Progenitor cell of endocrine pancreas (in vitro differentiated cells): ENCODE results near the gene DGUOK. TPM values are rescaled to one million over a fixed set of nuclear protein-coding genes. Genes with fewer than 3 reads are reported as not detected.
"Not testable (repeated sequence)": the region's sequence is repeated elsewhere in the genome, so short reads cannot be mapped to it uniquely, and the experiment has no call there.

Experiments used
- DNase-seq: peaks from one replicate; pipeline ENCODE4 v3.0.0; 2021; ENCODE audit warnings: low spot score; ENCODE audit not compliant: unreplicated experiment
- H3K27ac Mint-ChIP-seq: 2 replicates; pipeline ENCODE4 v1.8.0; 2021; ENCODE audit warnings: mild to moderate bottlenecking, moderate library complexity, mixed read lengths
- H3K27me3 Mint-ChIP-seq: 2 replicates; pipeline ENCODE4 v1.8.0; 2021; ENCODE audit warnings: mixed read lengths
- H3K36me3 Mint-ChIP-seq: 2 replicates; pipeline ENCODE4 v1.8.0; 2022; ENCODE audit warnings: mixed read lengths; ENCODE audit not compliant: insufficient read depth
- H3K4me1 Mint-ChIP-seq: 2 replicates; pipeline ENCODE4 v1.8.0; 2021; ENCODE audit warnings: low read depth, mixed read lengths
- H3K4me3 Mint-ChIP-seq: 2 replicates; pipeline ENCODE4 v1.8.0; 2021; ENCODE audit warnings: low read depth, mild to moderate bottlenecking, moderate library complexity, mixed read lengths
- H3K9me3 Mint-ChIP-seq: 2 replicates; pipeline ENCODE4 v1.8.0; 2021; ENCODE audit warnings: low read depth, mixed read lengths
- total RNA-seq: library from RNA; stranded (reverse); gene quantifications from 2 replicates; pipeline ENCODE4 v1.2.1, GENCODE V29; 2021
- TF ChIP-seq, protein P1 (sequence below): fragments of 200-600 bp; sonication (generic); IDR thresholded peaks from one replicate; pipeline ENCODE4 v1.5.0; 2021; ENCODE audit warnings: antibody characterized with exemption, mild to moderate bottlenecking; ENCODE audit not compliant: unreplicated experiment

DGUOK gene
- total RNA-seq, 1 donor from 2014 or later = 63.8 TPM

DNA sequence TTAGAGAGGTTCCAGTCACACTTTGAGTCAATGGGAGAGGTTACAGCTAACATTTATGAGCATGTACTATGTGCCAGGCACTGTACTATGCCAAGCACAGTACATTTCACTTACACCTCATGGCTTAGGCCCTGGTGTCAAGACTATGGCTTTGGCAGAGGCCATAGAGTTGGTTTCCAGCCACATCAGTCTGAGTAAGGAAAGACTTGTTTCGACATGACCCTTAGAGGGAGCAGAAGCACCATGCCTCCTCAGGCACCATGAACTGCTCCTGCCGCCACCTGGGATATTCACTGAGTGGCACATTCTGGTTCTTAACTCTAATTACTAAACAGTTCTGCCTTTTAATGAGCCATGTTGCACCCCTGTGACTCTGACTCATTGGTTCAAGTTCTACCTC is 12.7 kb downstream of the DGUOK start:
- H3K27me3 Mint-ChIP-seq = no peaks in the 10 kb centered on the region
- H3K4me1 Mint-ChIP-seq = peaks cover 3% of the 10 kb centered on the region
- no peaks in the 10 kb centered on the region for H3K9me3 Mint-ChIP-seq
- no peak for DNase-seq
- TF ChIP-seq, protein P1, sequence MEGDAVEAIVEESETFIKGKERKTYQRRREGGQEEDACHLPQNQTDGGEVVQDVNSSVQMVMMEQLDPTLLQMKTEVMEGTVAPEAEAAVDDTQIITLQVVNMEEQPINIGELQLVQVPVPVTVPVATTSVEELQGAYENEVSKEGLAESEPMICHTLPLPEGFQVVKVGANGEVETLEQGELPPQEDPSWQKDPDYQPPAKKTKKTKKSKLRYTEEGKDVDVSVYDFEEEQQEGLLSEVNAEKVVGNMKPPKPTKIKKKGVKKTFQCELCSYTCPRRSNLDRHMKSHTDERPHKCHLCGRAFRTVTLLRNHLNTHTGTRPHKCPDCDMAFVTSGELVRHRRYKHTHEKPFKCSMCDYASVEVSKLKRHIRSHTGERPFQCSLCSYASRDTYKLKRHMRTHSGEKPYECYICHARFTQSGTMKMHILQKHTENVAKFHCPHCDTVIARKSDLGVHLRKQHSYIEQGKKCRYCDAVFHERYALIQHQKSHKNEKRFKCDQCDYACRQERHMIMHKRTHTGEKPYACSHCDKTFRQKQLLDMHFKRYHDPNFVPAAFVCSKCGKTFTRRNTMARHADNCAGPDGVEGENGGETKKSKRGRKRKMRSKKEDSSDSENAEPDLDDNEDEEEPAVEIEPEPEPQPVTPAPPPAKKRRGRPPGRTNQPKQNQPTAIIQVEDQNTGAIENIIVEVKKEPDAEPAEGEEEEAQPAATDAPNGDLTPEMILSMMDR = no peak
- no peak overlapping the region for H3K4me3 Mint-ChIP-seq
- H3K36me3 Mint-ChIP-seq = peaks cover 5% of the 10 kb centered on the region
- no peak overlapping the region for H3K27ac Mint-ChIP-seq

DNA sequence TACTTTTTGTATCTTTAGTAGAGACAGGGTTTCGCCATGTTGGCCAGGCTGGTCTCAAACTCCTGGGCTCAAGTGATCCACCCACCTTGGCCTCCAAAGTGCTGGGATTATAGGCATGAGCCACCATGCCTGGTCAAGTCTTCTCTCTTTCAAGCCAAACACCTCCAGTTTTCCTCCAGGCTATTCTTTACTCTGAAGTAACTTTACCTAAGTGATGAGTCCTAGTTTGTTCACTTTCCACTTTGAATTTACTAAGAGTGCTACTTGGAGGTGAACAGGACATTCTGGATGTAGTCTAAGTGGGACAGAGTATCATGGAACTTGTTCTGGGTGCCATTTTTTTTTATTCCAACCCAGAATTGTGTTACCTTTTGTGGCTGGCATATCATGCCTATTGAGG is 13.4 kb downstream of the DGUOK start:
- H3K4me3 Mint-ChIP-seq, DNase-seq, H3K9me3 Mint-ChIP-seq, H3K27me3 Mint-ChIP-seq, H3K27ac Mint-ChIP-seq, H3K4me1 Mint-ChIP-seq, H3K36me3 Mint-ChIP-seq: not testable (repeated sequence)

DNA sequence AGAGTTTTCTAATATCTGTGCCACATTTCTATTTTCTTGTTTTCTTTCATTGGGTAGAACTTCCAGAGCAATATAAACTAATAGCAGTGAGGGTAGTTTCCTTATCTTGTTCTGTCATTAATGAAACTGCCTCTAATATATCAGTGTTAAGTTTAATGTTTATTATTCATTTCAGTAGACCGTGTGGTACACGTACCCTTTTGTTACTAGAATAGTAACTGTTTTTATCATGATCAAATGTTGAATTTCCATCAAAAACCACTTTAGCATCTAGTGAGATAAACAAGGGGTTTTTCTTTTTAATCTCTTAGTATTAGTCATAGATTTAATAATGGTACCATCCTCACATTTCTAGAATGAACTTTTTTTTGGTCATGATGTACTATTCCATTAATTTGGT is 16.0 kb downstream of the DGUOK start:
- TF ChIP-seq, protein P1 = no peak
- no peak for DNase-seq
- H3K27ac Mint-ChIP-seq = no peak overlapping the region
- peaks cover 4% of the 10 kb centered on the region for H3K36me3 Mint-ChIP-seq
- H3K4me1 Mint-ChIP-seq = no peaks in the 10 kb centered on the region
- no peak overlapping the region for H3K4me3 Mint-ChIP-seq
- H3K9me3 Mint-ChIP-seq = no peaks in the 10 kb centered on the region
- H3K27me3 Mint-ChIP-seq = no peaks in the 10 kb centered on the region

DNA sequence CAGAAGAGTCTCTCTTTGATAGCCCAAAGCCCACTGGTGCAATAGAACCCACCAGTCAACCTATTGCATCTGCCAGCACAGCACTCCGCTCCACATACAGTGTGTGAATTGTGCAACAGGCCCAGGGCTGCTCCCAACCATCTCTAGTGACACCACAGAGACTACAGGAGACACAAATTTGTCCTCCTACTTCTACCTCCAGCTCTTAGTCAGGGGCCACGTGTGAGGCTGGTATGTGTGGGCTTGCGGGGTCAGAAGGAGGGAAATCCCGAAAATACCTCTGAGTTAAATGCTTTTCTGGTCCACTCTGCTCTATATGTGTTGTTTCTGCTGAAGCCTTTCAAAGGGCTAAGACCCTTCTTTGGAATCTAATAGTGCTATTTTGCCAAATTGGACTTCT is 18.0 kb downstream of the DGUOK start:
- H3K4me1 Mint-ChIP-seq = no peaks in the 10 kb centered on the region
- H3K27me3 Mint-ChIP-seq = no peaks in the 10 kb centered on the region
- H3K27ac Mint-ChIP-seq = no peak overlapping the region
- TF ChIP-seq, protein P1 = no peak
- no peaks in the 10 kb centered on the region for H3K9me3 Mint-ChIP-seq
- H3K4me3 Mint-ChIP-seq = no peak overlapping the region
- DNase-seq = no peak
- peaks cover 8% of the 10 kb centered on the region for H3K36me3 Mint-ChIP-seq

DNA sequence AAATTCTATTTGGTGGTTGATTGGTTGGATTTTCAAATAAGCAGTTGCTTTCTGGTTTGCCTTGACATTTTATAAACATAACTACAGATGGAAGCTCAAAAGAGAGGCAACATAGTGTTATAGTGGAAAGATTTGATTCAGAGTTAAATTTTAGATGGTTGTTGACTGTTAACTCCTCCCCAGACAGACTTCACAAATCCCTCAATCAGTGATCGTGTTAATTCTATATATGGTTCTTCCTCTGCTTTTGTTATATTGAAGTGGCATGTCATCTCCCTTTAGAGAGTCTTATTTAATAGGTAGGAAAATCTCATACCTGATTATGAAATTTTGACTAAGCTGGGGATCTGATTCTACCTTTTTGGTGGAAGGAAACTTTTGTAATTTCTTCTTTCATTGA is 19.5 kb downstream of the DGUOK start:
- H3K4me3 Mint-ChIP-seq = no peak overlapping the region
- H3K27me3 Mint-ChIP-seq = no peaks in the 10 kb centered on the region
- no peaks in the 10 kb centered on the region for H3K9me3 Mint-ChIP-seq
- H3K36me3 Mint-ChIP-seq = peaks cover 18% of the 10 kb centered on the region
- peaks cover 5% of the 10 kb centered on the region for H3K4me1 Mint-ChIP-seq
- DNase-seq = no peak
- no peak overlapping the region for H3K27ac Mint-ChIP-seq
- TF ChIP-seq, protein P1 = no peak

DNA sequence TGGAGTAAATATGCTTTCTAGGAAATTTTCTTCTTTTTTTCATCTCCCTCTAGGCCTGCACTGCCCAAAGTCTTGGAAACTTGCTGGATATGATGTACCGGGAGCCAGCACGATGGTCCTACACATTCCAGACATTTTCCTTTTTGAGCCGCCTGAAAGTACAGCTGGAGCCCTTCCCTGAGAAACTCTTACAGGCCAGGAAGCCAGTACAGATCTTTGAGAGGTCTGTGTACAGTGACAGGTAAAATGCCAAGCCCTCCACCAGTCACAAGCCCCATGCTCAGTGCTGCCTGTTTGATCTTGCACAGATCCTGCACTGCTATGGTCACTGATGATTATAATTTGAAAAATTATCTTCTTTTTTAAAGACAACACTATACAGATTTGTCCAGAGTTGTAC is 20.0 kb downstream of the DGUOK start:
- Mint-ChIP-seq H3K4me1 (peaks cover 5% of the 10 kb centered on the region), H3K9me3 (no peaks in the 10 kb centered on the region), H3K36me3 (peaks cover 21% of the 10 kb centered on the region), H3K27ac (no peak overlapping the region), H3K4me3 (no peak overlapping the region), H3K27me3 (no peaks in the 10 kb centered on the region)
- TF ChIP-seq, protein P1 = no peak
- no peak for DNase-seq
